ENCODE data around the gene TRIML2. TPM values are rescaled to one million over a fixed set of nuclear protein-coding genes. Genes with fewer than 3 reads are reported as not detected.

Gene TRIML2
- total RNA-seq, 1 donor from 2014 or later, result not detected

DNA sequence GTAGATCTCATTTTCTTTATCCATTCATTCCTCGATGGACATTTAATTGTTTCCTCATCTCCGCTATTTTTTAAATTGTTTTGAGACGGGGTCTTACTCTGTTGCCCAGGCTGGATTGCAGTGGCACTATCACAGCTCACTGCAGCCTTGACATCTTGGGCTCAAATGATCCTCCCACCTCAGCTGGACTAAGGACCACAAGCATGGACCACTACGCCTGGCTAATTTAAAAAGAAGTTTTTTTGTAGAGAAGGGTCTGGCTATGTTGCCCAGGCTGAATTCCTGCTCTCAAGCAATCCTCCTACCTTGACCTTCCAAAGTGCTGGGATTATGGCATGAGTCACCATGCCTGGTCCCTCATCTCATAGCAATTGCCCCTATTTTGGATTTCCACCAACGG is 22.8 kb upstream of the TRIML2 start:
- no peak overlapping the region for H3K4me3 Mint-ChIP-seq
- H3K27me3 Mint-ChIP-seq (ENCODE audit: low read depth), result no peaks in the 10 kb centered on the region
- no peaks in the 10 kb centered on the region for H3K36me3 Mint-ChIP-seq
- no peaks in the 10 kb centered on the region for H3K9me3 Mint-ChIP-seq
- TF ChIP-seq, protein P1, sequence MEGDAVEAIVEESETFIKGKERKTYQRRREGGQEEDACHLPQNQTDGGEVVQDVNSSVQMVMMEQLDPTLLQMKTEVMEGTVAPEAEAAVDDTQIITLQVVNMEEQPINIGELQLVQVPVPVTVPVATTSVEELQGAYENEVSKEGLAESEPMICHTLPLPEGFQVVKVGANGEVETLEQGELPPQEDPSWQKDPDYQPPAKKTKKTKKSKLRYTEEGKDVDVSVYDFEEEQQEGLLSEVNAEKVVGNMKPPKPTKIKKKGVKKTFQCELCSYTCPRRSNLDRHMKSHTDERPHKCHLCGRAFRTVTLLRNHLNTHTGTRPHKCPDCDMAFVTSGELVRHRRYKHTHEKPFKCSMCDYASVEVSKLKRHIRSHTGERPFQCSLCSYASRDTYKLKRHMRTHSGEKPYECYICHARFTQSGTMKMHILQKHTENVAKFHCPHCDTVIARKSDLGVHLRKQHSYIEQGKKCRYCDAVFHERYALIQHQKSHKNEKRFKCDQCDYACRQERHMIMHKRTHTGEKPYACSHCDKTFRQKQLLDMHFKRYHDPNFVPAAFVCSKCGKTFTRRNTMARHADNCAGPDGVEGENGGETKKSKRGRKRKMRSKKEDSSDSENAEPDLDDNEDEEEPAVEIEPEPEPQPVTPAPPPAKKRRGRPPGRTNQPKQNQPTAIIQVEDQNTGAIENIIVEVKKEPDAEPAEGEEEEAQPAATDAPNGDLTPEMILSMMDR (IDR thresholded peaks at IDR 0.05; ENCODE audit: unreplicated experiment), result no peak
- H3K4me1 Mint-ChIP-seq, result no peaks in the 10 kb centered on the region
- DNase-seq (ENCODE audit: low spot score in 2 of 2, unreplicated experiment in 2 of 2), result no peak
- H3K27ac Mint-ChIP-seq, result no peak overlapping the region

DNA sequence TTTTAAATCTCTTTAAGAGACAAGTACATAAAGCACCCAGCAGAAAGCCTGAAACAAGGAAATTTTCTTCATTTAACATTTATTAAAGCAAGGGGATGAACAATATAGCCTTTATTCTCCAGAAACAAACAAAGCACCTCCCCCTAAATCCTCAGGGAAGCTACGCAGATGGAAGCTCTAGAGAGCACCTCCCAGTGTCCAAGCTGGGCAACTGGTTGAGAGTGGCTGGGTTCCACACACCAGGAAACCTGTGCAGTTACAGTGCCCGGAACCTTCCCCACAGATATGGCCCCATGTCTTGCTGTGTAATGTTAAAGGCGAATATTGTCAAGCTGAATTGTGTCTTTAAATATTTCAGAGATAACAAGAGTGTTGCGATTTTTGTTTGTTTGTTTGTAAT is 21.0 kb upstream of the TRIML2 start:
- no peaks in the 10 kb centered on the region for H3K4me1 Mint-ChIP-seq

DNA sequence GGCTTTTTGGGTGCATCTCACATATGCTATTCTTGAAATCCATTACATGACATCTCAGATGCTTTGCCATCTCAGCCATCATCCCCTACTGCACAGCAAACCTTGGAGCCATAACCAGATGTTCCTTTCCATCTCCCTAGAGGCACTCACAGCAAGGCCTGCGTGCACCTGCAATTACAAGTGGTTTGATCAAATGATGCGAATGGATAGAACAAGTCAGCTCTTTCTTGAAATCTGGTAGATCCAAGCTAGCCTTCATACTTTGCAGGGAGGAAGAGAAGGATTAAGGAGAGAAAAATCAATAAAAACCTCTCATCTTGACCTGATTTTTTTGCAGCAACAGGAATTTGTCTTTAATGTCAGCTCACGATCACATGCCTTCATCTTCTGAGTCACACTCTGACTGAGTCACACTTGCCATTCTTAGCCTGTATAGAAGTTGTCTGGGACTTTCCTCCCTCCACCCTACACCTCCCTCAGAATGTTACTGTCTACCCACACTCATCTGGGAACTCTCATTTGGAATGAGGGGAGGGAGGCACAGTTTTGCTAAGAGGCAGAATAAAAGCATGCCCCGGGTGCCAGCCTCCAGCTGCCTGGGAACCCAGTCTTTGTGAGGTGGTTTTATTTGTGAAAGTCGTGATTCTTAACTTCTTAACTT is 17.9 kb upstream of the TRIML2 start:
- Mint-ChIP-seq H3K4me3 (no peak overlapping the region), H3K36me3 (no peaks in the 10 kb centered on the region), H3K4me1 (no peaks in the 10 kb centered on the region), H3K27me3 (ENCODE audit: low read depth) (no peaks in the 10 kb centered on the region), H3K9me3 (no peaks in the 10 kb centered on the region), H3K27ac (no peak overlapping the region)
- TF ChIP-seq, protein P1 (IDR thresholded peaks at IDR 0.05; ENCODE audit: unreplicated experiment), result no peak
- no peak for DNase-seq (ENCODE audit: low spot score in 2 of 2, unreplicated experiment in 2 of 2)

More for the DNA sequence above, 21.0 kb upstream of the TRIML2 start:
- H3K27me3 Mint-ChIP-seq (ENCODE audit: low read depth), result no peaks in the 10 kb centered on the region
- no peak overlapping the region for H3K4me3 Mint-ChIP-seq
- no peaks in the 10 kb centered on the region for H3K9me3 Mint-ChIP-seq
- TF ChIP-seq, protein P1 (IDR thresholded peaks at IDR 0.05; ENCODE audit: unreplicated experiment), result no peak
- DNase-seq (ENCODE audit: low spot score in 2 of 2, unreplicated experiment in 2 of 2), result no peak
- no peaks in the 10 kb centered on the region for H3K36me3 Mint-ChIP-seq
- H3K27ac Mint-ChIP-seq, result no peak overlapping the region

DNA sequence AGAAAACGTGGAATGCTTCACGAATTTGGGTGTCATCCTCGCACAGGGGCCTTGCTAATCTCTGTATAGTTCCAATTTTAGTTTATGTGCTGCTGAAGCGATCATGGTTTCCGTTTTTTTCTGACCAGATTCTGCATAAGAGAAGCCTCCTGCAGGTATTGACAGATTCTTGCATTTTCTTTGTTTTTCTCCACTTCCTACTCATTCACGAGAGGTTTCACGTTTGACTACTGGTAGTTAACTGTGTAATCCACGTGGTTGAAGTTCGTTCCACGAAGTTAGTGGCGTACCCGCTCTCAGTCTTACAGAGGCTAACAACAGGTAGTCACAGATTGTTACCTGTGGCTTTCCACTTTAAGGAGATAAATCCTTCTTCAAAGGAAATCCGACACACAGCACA is 12.1 kb upstream of the TRIML2 start:
- Mint-ChIP-seq H3K4me3 (no peak overlapping the region), H3K4me1 (no peaks in the 10 kb centered on the region), H3K27me3 (ENCODE audit: low read depth) (no peaks in the 10 kb centered on the region), H3K27ac (no peak overlapping the region), H3K9me3 (no peaks in the 10 kb centered on the region), H3K36me3 (no peaks in the 10 kb centered on the region)
- TF ChIP-seq, protein P1 (IDR thresholded peaks at IDR 0.05; ENCODE audit: unreplicated experiment), result no peak
- DNase-seq (ENCODE audit: low spot score in 2 of 2, unreplicated experiment in 2 of 2), result no peak

DNA sequence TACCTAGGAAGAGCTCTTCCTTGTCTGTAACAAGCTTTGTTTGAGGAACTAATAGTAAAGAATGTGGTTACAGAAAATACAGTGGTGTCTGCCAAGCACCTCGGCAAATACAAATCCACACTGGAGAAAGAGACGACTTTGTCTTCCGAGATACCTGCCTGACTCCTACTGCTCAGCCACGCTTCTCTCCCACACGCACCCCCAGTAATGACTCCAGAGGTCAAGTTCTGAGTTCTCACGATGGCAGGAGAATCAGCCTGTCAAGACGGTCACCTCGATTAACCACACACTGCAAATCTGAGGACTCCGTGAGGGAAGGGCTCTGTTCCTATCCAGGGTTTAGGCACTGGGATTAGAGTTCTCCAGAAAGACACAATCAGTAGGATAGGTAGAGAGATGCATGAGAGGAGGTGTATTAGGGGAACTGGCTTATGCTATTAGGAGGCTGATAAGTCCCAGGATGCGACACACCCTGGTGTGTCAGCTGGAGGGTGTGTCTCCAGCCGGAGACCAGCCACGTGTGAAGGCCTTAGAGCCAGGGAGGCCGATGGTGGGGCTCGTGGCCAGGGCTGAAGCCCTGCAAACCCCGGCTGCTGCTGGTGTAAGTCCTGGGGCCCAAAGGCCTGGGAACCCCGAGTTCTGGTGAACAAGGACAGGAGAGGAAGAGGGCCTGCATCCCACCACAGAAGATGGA is 8.4 kb upstream of the TRIML2 start:
- Mint-ChIP-seq H3K9me3 (no peaks in the 10 kb centered on the region), H3K36me3 (no peaks in the 10 kb centered on the region), H3K4me3 (no peak overlapping the region), H3K27me3 (ENCODE audit: low read depth) (no peaks in the 10 kb centered on the region), H3K4me1 (no peaks in the 10 kb centered on the region), H3K27ac (no peak overlapping the region)
- TF ChIP-seq, protein P1 (IDR thresholded peaks at IDR 0.05; ENCODE audit: unreplicated experiment), result no peak
- DNase-seq (ENCODE audit: low spot score in 2 of 2, unreplicated experiment in 2 of 2), result no peak
